ENCODE results near the gene IL9. TPM values are rescaled to one million over a fixed set of nuclear protein-coding genes. Genes with fewer than 3 reads are reported as not detected.

The IL9 gene
- total and polyA plus RNA-seq, 2 of the 4 experiments (the other 2 are of a cell fraction), result not detected

GRCh38 chr5:135847976-135848375 lies 47.7 kb downstream of the IL9 start:
- WGBS, 2 experiments (ENCODE audit: extremely low coverage in 2 of 2, insufficient read length in 1 of 2), result no CpG with 5 or more reads among the region's 1 CpG
- H2BK120ac ChIP-seq (ENCODE audit: low read depth, low read length), result no peak overlapping the region
- no peak overlapping the region for H3K4me2 ChIP-seq (ENCODE audit: low read depth, low read length)
- no peak overlapping the region for H2AK9ac ChIP-seq (replicated peaks; ENCODE audit: low read depth, low read length, poor library complexity)
- no peak overlapping the region for H4K5ac ChIP-seq (ENCODE audit: low read depth, low read length)
- no peaks in the 10 kb centered on the region for H3K9me1 ChIP-seq (ENCODE audit: insufficient read depth, low read length)
- H3K79me1 ChIP-seq (ENCODE audit: low read depth in 1 of 2, low read length in 2 of 2), result no peaks in the 10 kb centered on the region
- no peak overlapping the region for H2BK5ac ChIP-seq (ENCODE audit: low read depth, low read length, poor library complexity, severe bottlenecking)
- intact Hi-C loops (cut with micrococcal nuclease) (no loop called here), dilution Hi-C loops (cut with HindIII; ENCODE audit: low sequenced_read_pairs, unreplicated experiment) (no loop called here), in situ Hi-C loops (cut with MboI; ENCODE audit: low sequenced_read_pairs) (no loop called here)
- H2AK5ac ChIP-seq (ENCODE audit: low read depth, low read length), result no peak overlapping the region
- H3K14ac ChIP-seq (replicated peaks; ENCODE audit: low read depth, low read length), result no peak overlapping the region
- H3K4me1 ChIP-seq (ENCODE audit: control insufficient read depth, insufficient read depth, low read length), result no peaks in the 10 kb centered on the region
- H3K18ac ChIP-seq (ENCODE audit: low read depth, low read length), result no peak overlapping the region
- no peak for ATAC-seq (ENCODE audit: low read depth)
- no peaks in the 10 kb centered on the region for H3K36me3 ChIP-seq (ENCODE audit: control insufficient read depth, insufficient read depth, low read length)
- no peak overlapping the region for H2BK15ac ChIP-seq (ENCODE audit: low read depth, low read length)
- no peak overlapping the region for H3K4ac ChIP-seq (ENCODE audit: low read depth, low read length)
- ChIA-PET POLR2A (ENCODE audit: unreplicated experiment) (no interaction called here), CTCF (no interaction called here)
- DNase-seq, result no peak
- no TSS peak for BruUV-seq (replicated peaks)
- H2AFZ ChIP-seq (replicated peaks; ENCODE audit: low read length, poor library complexity), result no peak overlapping the region
- no peak overlapping the region for H3K23ac ChIP-seq (ENCODE audit: low read depth, low read length)
- no peak overlapping the region for H3K4me3 ChIP-seq (ENCODE audit: insufficient read depth, low read depth, low read length)
- H4K91ac ChIP-seq (ENCODE audit: insufficient read depth, low read depth, low read length), result no peak overlapping the region
- TF ChIP-seq CEBPB (IDR thresholded peaks at IDR 0.05; ENCODE audit: low read depth, low read length) (no peak), MAFK (IDR thresholded peaks at IDR 0.05; ENCODE audit: low read depth, low read length) (no peak), NFE2L2 (IDR thresholded peaks at IDR 0.05; ENCODE audit: low read depth, low read length) (no peak), BHLHE40 (IDR thresholded peaks at IDR 0.05; ENCODE audit: low read depth, low read length) (no peak), ELK1 (IDR thresholded peaks at IDR 0.05; ENCODE audit: borderline replicate concordance, low read depth, low read length) (no peak)
- H4K20me1 ChIP-seq (ENCODE audit: insufficient read depth, low read length), result no peaks in the 10 kb centered on the region
- H3K56ac ChIP-seq (ENCODE audit: extremely low read depth, insufficient read depth, low read length), result no peak overlapping the region
- H3K9me3 ChIP-seq (ENCODE audit: control insufficient read depth, insufficient read depth, low read length), result no peaks in the 10 kb centered on the region
- no peak overlapping the region for H2BK20ac ChIP-seq (ENCODE audit: low read depth, low read length)
- H3K27me3 ChIP-seq (ENCODE audit: control insufficient read depth, insufficient read depth, low read length), result no peaks in the 10 kb centered on the region; the same call in 1 of the 2 replicates
- H4K8ac ChIP-seq (ENCODE audit: low read depth in 2 of 2, low read length in 2 of 2), result no peak overlapping the region
- H3K9ac ChIP-seq (ENCODE audit: low read depth, low read length), result no peak overlapping the region
- H3K27ac ChIP-seq (ENCODE audit: insufficient read depth, low read length), result no peak overlapping the region

Measured in IMR-90 (cell line).